ENCODE results near the gene TMPRSS3.

DNA sequence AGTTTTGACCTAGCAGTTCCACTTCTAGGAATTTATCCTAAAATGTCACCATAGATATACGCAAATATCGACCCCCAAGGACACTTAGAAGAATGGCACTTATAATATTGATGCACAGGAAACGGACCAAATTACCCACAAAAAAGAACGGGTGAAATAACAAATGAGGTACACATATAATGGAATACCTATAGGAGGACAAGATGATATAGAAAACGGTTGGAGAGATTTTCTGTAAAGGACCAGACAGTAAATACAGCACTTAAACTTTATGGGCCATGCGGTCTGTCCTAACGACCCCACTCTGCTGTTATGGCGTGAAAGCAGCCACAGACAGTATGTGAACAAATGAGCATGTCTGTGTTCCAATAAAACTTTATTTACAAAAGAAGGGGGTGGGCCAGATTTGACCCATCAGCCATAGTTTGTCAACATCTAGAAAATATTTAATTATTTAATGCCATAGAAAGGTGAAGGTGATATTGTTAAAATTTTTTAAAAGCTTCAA is 2.4 kb downstream of the TMPRSS3 start:
- TF ChIP-seq, protein P1, sequence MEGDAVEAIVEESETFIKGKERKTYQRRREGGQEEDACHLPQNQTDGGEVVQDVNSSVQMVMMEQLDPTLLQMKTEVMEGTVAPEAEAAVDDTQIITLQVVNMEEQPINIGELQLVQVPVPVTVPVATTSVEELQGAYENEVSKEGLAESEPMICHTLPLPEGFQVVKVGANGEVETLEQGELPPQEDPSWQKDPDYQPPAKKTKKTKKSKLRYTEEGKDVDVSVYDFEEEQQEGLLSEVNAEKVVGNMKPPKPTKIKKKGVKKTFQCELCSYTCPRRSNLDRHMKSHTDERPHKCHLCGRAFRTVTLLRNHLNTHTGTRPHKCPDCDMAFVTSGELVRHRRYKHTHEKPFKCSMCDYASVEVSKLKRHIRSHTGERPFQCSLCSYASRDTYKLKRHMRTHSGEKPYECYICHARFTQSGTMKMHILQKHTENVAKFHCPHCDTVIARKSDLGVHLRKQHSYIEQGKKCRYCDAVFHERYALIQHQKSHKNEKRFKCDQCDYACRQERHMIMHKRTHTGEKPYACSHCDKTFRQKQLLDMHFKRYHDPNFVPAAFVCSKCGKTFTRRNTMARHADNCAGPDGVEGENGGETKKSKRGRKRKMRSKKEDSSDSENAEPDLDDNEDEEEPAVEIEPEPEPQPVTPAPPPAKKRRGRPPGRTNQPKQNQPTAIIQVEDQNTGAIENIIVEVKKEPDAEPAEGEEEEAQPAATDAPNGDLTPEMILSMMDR (IDR thresholded peaks at IDR 0.05 in 8 of 11, conservative IDR thresholded peaks at IDR 0.05 in 3 of 11), result no peak
- TF ChIP-seq POLR2A (IDR thresholded peaks at IDR 0.05) (no peak), POLR2AphosphoS5 (IDR thresholded peaks at IDR 0.05) (no peak)

All from spleen (tissue), 7 donors.